Kidney (tissue), 14 donors: ENCODE measurements around the gene RIC3. TPM values are rescaled to one million over a fixed set of nuclear protein-coding genes. Genes with fewer than 3 reads are reported as not detected.

Source experiments
- DNase-seq, 5 donors: peaks; one replicate each; pipeline ENCODE4 v3.0.0-alpha.2; 2013 to 2020
- FAIRE-seq: peaks from 2 replicates; lab custom pipeline; 2012; peaks lifted over from hg19 to GRCh38; lab: Jason Lieb, UNC
- H3K27ac ChIP-seq, 2 donors: one replicate each; pipeline ENCODE4 v1.7.0; 2013; ENCODE audit warnings: low read depth in 2 of 2, low read length in 2 of 2, inconsistent platforms in 1 of 2
- H3K27me3 ChIP-seq: one replicate; pipeline ENCODE4 v1.7.1; 2013; ENCODE audit warnings: low read length, inconsistent platforms; ENCODE audit not compliant: control insufficient read depth, insufficient read depth
- H3K36me3 ChIP-seq, 3 donors: one replicate each; pipeline versions ENCODE4 v1.7.0 to v1.7.1; 2013; ENCODE audit warnings: low read length in 3 of 3, control low read depth in 1 of 3, inconsistent platforms in 1 of 3; ENCODE audit not compliant: insufficient read depth in 3 of 3, control insufficient read depth in 2 of 3
- H3K4me1 ChIP-seq, 3 donors: one replicate each; pipeline versions ENCODE4 v1.7.0 to v1.7.1; 2013; ENCODE audit warnings: low read length in 3 of 3, inconsistent platforms in 1 of 3, low read depth in 1 of 3; ENCODE audit not compliant: control insufficient read depth in 2 of 3, insufficient read depth in 2 of 3
- H3K4me3 ChIP-seq, 3 donors: one replicate each; pipeline versions ENCODE4 v1.7.0 to v1.8.1; 2013; ENCODE audit warnings: low read length in 3 of 3, control low read depth in 1 of 3, inconsistent platforms in 1 of 3
- H3K9ac ChIP-seq, 3 donors: one replicate each; pipeline versions ENCODE4 v1.7.0 to v1.7.1; 2013; ENCODE audit warnings: low read length in 3 of 3, control low read depth in 1 of 3, inconsistent platforms in 1 of 3
- H3K9me3 ChIP-seq, 3 donors: one replicate each; pipeline versions ENCODE4 v1.7.0 to v1.7.1; 2013; ENCODE audit warnings: low read length in 3 of 3, control low read depth in 1 of 3, inconsistent platforms in 1 of 3; ENCODE audit not compliant: control insufficient read depth in 2 of 3, insufficient read depth in 1 of 3
- intact Hi-C: fragments of 100-400 bp; cut with DNase I; formaldehyde crosslinking; loops from one replicate; pipeline ENCODE4 v1.11.1; 2022
- polyA plus RNA-seq: library from polyadenylated mRNA; stranded (reverse); fragments of 350-450 nt; fragmentation: Illumina TruSeq; extraction: RNeasy Lipid Tissue Mini Kit (QIAGEN cat#74804); gene quantifications from one replicate; pipeline ENCODE4 v1.2.3, GENCODE V29; 2014; ENCODE audit warnings: low read depth, low replicate concordance; ENCODE audit not compliant: insufficient read depth
- total RNA-seq: library from RNA; stranded (reverse); fragmentation: NEBNext Ultra II Directional; extraction: Animal tissue kit (Norgen Biotek cat#: 25700); gene quantifications from one replicate; pipeline ENCODE4 v1.2.1, GENCODE V29; 2021
- TF ChIP-seq, protein P1 (sequence below): IDR thresholded peaks from 3 replicates; pipeline ENCODE4 v1.5.1; 2012; ENCODE audit warnings: mild to moderate bottlenecking, moderate library complexity, borderline replicate concordance; ENCODE audit not compliant: insufficient read depth; ENCODE audit errors: extremely low read depth
- donor health status: control.
- donor health status: control.
- donor health status: control.
- donor health status: control.
- donor health status: control.
- donor health status: DM: yes; HTN: yes; CAD: no.
- donor health status: Normal renal cell carcinoma (clear cell type).

Gene RIC3
- total and polyA plus RNA-seq, 2 donors from 2014 or later, result 10.5 to 30.7 TPM

DNA sequence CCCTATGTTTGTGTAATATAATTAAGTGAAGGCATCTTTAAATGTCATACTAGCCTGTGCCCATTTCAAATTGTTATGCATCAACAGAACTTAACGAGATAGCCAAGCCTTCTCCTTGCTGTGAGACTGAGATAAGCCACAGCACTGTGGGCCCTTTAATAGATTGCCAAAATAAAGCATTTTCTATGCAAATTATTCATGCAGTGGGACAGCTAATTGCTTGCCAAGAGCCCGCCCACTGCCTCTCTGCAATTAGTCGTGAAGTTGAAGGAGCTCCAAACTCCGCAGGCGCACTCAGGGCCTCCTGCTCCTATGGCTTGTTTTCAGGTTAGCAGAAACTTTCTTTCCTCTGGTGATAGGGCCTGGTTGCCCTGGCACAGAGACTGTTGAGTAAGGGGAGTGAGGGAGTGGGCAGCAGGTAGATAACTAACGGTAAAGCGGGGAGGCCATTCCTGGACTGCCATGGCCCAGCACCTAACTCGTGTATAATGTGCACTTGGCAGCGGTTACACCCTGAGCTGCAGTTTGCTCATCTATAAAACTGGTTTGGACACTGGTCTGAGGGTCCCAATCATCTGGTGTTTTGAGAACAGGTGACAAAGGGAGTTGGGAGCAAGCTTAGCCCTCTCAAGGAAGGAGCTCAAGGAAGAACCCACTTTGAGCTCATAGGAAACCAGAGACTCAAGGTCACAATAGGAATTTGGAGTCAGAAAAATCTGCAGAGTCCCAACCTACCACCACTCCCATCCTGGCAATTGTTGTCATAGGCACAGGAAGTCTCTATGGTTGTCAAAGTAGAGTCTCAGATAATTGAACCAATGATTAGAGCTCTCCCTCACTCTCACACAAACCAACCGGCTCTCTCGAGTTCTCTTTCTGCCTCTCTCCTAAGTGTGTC, 33.9 kb upstream of the RIC3 start:
- TF ChIP-seq, protein P1, sequence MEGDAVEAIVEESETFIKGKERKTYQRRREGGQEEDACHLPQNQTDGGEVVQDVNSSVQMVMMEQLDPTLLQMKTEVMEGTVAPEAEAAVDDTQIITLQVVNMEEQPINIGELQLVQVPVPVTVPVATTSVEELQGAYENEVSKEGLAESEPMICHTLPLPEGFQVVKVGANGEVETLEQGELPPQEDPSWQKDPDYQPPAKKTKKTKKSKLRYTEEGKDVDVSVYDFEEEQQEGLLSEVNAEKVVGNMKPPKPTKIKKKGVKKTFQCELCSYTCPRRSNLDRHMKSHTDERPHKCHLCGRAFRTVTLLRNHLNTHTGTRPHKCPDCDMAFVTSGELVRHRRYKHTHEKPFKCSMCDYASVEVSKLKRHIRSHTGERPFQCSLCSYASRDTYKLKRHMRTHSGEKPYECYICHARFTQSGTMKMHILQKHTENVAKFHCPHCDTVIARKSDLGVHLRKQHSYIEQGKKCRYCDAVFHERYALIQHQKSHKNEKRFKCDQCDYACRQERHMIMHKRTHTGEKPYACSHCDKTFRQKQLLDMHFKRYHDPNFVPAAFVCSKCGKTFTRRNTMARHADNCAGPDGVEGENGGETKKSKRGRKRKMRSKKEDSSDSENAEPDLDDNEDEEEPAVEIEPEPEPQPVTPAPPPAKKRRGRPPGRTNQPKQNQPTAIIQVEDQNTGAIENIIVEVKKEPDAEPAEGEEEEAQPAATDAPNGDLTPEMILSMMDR, result no peak
- Histone ChIP-seq H3K4me3 (no peak overlapping the region), H3K27me3 (no peaks in the 10 kb centered on the region), H3K9ac (no peak overlapping the region), H3K27ac (no peak overlapping the region), H3K9me3 (no peaks in the 10 kb centered on the region), H3K36me3 (no peaks in the 10 kb centered on the region), H3K4me1 (no peaks in the 10 kb centered on the region)
- DNase-seq, result no peak
- intact Hi-C loops, result no loop called here
- no peak for FAIRE-seq

DNA sequence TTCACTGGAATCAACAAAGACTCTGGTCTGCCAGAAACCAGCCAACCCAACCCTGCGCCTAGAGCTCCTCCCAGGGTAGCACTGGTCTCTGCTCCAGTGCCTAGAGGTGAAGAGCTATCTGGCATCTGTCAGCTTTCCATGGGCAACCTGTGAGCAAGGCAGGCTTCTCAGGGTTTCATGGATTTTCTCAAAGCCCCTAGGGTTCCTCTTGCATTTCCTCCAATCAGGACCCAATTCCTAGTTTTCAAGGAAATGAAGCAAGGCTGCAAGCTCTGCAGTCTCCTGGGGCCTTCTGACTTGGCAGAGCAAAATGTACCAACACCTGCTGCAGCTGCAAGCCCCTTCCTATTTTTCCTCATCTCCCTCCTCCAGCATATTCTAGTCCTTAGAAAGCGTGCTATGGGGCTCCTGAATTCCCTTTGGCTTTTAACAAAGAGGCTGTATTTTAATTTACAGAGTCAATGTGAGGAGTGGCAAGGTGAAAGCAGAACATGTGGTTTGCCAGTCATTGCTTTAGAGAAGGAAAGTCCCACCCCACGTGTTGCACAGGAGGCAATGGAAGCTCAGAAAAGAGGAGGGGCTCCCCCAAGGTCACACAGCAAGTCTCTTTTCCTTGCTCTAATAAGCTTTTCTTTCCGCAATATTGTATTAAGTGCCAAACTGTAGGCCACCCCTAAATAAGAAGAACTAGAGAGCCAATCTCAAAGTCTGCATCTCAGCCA, 33.0 kb upstream of the RIC3 start:
- TF ChIP-seq, protein P1, result no peak
- no peaks in the 10 kb centered on the region for H3K36me3 ChIP-seq
- no peaks in the 10 kb centered on the region for H3K9me3 ChIP-seq
- H3K27ac ChIP-seq, result no peak overlapping the region
- intact Hi-C loops, result no loop called here
- H3K4me1 ChIP-seq, result no peaks in the 10 kb centered on the region
- no peak for DNase-seq
- no peak overlapping the region for H3K4me3 ChIP-seq
- no peak overlapping the region for H3K9ac ChIP-seq
- H3K27me3 ChIP-seq, result no peaks in the 10 kb centered on the region
- FAIRE-seq, result no peak

DNA sequence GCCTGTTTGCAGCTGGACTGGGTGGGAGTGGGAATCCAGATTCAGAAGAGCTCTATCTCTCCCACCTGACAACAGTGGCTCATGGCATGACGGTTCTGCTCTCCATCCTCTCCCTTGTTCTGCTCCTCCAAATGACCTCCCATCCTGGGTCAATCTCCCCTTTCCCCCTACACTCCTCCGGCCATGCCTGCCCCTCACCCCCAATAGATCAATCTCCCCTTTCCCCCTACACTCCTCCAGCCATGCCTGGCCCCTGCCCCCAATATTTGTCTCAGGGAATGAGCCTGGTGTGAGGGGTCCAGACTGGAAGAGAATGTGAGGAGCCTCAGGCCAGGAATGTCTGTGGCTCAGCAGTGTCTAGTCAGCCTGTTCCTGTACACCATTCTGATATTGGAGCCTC, 30.9 kb upstream of the RIC3 start:
- Histone ChIP-seq H3K36me3 (no peaks in the 10 kb centered on the region), H3K4me3 (no peak overlapping the region), H3K9me3 (no peaks in the 10 kb centered on the region), H3K27ac (no peak overlapping the region), H3K9ac (no peak overlapping the region), H3K4me1 (no peaks in the 10 kb centered on the region), H3K27me3 (no peaks in the 10 kb centered on the region)
- TF ChIP-seq, protein P1, result no peak
- FAIRE-seq (no peak), DNase-seq (no peak)
- intact Hi-C loops, result no loop called here
